Neural cell (in vitro differentiated cells): ENCODE measurements around the gene ST6GALNAC4.

Source experiments
- EZH2 ChIP-seq: fragments of 200-600, 300-800 bp; shearing (Covaris generic), sonication (generic); IDR thresholded peaks from 2 replicates; pipeline ENCODE4 v1.6.1; 2014; ENCODE audit warnings: antibody characterized with exemption, low read length, borderline replicate concordance, mild to moderate bottlenecking; ENCODE audit not compliant: insufficient read depth, poor library complexity, severe bottlenecking
- RAD21 ChIP-seq: fragments of 450-650 bp; conservative IDR thresholded peaks from 2 replicates; pipeline ENCODE4 v1.6.1; 2014; ENCODE audit warnings: antibody characterized with exemption, mild to moderate bottlenecking, moderate library complexity
- TF ChIP-seq, protein P1 (sequence below): fragments of 450-650 bp; IDR thresholded peaks from 2 replicates; pipeline ENCODE4 v1.5.1; 2014; ENCODE audit warnings: antibody characterized with exemption, mild to moderate bottlenecking, moderate library complexity; ENCODE audit not compliant: poor library complexity, severe bottlenecking
- TF ChIP-seq, protein P2 (sequence below): IDR thresholded peaks from 2 replicates; pipeline ENCODE4 v1.6.1; 2012; ENCODE audit warnings: borderline replicate concordance

DNA sequence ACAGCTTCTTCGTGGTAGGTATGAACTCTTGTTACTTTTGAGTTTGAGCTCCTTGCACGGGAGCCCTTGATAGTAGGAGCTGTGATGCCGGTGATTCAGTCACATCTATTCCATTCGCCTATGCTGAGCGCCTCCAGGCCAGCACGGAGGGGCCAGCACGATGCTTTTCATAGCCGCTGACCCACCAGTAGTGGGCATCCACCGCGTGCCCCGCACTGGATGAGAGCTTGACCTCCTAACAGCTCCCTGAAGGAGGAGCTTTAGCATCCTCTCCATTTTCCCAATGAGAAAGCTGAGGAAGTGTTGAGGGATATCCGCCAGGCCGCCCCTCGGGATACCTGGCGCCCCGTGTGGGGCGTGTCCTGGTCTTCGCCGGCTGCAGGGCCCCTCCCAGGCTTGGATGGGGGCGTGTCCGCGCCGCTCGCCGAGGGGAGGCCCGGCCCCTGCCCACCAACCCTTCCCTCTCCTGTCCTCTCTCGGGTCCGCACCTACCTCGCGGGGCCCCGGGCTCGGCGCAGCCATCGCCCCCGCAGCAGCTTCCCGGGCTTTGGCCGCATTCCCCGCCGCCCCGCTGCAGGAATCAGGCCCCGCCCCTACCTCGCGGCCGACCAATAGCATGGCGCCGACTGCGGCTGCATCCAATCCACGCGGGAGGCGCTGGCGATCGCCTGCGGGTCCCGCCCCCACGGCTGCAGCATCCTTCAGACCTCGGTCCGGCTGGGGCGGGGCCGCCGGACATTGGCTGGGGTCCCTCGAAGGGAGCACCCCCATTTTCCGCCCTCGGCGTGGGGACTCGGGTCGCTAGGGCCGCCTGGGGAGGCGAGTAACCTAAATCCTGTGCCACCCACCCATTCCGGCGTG is 13.6 kb upstream of the ST6GALNAC4 start, which contains the start of gene PIP5KL1:
- TF ChIP-seq, protein P1, sequence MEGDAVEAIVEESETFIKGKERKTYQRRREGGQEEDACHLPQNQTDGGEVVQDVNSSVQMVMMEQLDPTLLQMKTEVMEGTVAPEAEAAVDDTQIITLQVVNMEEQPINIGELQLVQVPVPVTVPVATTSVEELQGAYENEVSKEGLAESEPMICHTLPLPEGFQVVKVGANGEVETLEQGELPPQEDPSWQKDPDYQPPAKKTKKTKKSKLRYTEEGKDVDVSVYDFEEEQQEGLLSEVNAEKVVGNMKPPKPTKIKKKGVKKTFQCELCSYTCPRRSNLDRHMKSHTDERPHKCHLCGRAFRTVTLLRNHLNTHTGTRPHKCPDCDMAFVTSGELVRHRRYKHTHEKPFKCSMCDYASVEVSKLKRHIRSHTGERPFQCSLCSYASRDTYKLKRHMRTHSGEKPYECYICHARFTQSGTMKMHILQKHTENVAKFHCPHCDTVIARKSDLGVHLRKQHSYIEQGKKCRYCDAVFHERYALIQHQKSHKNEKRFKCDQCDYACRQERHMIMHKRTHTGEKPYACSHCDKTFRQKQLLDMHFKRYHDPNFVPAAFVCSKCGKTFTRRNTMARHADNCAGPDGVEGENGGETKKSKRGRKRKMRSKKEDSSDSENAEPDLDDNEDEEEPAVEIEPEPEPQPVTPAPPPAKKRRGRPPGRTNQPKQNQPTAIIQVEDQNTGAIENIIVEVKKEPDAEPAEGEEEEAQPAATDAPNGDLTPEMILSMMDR: peak; percentile 43
- TF ChIP-seq EZH2: no peak
- TF ChIP-seq, protein P2, sequence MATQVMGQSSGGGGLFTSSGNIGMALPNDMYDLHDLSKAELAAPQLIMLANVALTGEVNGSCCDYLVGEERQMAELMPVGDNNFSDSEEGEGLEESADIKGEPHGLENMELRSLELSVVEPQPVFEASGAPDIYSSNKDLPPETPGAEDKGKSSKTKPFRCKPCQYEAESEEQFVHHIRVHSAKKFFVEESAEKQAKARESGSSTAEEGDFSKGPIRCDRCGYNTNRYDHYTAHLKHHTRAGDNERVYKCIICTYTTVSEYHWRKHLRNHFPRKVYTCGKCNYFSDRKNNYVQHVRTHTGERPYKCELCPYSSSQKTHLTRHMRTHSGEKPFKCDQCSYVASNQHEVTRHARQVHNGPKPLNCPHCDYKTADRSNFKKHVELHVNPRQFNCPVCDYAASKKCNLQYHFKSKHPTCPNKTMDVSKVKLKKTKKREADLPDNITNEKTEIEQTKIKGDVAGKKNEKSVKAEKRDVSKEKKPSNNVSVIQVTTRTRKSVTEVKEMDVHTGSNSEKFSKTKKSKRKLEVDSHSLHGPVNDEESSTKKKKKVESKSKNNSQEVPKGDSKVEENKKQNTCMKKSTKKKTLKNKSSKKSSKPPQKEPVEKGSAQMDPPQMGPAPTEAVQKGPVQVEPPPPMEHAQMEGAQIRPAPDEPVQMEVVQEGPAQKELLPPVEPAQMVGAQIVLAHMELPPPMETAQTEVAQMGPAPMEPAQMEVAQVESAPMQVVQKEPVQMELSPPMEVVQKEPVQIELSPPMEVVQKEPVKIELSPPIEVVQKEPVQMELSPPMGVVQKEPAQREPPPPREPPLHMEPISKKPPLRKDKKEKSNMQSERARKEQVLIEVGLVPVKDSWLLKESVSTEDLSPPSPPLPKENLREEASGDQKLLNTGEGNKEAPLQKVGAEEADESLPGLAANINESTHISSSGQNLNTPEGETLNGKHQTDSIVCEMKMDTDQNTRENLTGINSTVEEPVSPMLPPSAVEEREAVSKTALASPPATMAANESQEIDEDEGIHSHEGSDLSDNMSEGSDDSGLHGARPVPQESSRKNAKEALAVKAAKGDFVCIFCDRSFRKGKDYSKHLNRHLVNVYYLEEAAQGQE: peak; percentile 16
- TF ChIP-seq RAD21: no peak
